CD4-positive, alpha-beta T cell treated with Interleukin-10 for 1 hour (primary cell): ENCODE measurements around the gene GPATCH1.
"Not testable (repeated sequence)": the region's sequence is repeated elsewhere in the genome, so short reads cannot be mapped to it uniquely, and the experiment has no call there.

Experiments used
- DNase-seq: peaks from one replicate; pipeline ENCODE4 v3.0.0-alpha.2; 2020

GPATCH1 gene

GRCh38 chr19:33080761-33081681 lies at the start of gene GPATCH1:
GPATCH1 (plus strand) TSS chr19:33081181; CDS start chr19:33081194, 13 bp downstream.
- DNase-seq, result peak; percentile 89

GRCh38 chr19:33032218-33032781 lies 48.7 kb upstream of the GPATCH1 start:
- no peak for DNase-seq

DNA sequence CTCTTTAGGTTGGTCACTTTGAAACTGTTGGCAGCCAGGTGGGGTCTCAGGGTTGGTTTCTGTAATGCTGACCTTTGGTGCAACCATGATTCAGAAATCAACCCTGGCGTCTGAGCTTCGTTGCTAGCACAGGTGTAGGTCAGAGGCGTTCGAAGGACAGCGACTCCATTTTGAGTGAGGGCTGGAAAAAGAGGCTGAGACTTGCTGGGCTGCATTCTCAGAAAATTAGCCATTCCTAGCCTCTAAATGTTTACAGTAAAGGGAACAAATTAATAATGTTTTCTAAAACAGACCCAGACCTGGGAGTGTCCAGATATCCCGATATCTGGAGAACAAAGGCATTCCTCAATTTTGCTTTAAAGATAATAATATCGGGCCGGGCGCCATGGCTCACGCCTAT lies 45.5 kb upstream of the GPATCH1 start:
- DNase-seq, result no peak

GRCh38 chr19:33036370-33037167 lies 44.4 kb upstream of the GPATCH1 start:
- not testable (repeated sequence) for DNase-seq

DNA sequence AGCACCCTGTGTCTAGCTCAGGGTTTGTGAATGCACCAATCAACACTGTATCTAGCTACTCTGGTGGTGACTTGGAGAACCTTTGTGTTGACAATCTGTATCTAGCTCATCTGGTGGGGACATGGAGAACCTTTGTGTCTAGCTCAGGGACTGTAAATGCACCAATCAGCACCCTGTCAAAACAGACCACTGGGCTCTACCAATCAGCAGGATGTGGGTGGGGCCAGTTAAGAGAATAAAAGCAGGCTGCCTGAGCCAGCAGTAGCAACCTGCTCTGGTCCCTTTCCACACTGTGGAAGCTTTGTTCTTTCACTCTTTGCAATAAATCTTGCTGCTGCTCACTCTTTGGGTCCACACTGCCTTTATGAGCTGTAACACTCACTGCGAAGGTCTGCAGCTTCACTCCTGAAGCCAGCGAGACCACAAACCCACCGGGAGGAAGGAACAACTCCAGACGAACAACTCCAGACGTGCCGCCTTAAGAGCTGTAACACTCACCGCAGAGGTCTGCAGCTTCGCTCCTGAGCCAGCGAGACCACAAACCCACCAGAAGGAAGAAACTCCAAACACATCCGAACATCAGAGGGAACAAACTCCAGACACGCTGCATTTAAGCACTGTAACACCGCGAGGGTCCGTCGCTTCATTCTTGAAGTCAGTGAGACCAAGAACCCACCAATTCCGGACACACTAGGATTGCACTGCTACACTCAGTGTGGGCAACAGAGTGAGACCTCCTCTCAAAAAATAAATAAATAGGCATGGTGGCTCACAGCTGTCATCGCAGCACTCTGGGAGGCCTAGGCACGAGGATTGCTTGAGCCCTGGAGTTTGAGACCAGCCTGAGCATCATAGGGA lies 43.6 kb upstream of the GPATCH1 start:
- peak; percentile 16 for DNase-seq

DNA sequence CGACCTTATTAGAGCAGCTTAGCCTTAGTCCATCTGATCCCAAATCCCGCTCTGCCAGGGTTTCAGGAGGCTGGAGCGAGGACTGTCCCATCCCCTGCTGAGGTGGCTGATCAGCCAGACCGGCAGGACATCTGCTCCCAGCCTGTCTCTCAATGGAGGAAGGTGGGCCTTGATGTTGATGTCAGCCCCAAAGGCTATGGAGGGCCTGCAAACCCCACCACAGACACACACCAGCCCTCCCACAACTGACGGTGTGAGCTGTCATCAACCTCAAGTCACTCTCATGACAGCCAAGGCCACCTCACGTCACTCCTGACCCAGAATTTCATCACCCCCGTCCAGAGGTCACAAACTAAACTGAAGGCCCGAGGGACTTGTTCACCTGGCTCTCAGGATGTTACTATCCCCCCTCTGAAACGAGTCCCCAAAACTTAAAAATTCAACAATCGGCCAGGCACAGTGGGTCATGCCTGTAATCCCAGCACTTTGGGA lies 41.8 kb upstream of the GPATCH1 start:
- no peak for DNase-seq

GRCh38 chr19:33039815-33040214 lies 41.2 kb upstream of the GPATCH1 start:
- no peak for DNase-seq

GRCh38 chr19:33040994-33041827 lies 39.8 kb upstream of the GPATCH1 start:
- no peak for DNase-seq

- not testable (repeated sequence) for DNase-seq
Observed at GRCh38 chr19:33041828-33042160, 39.2 kb upstream of the GPATCH1 start.

DNA sequence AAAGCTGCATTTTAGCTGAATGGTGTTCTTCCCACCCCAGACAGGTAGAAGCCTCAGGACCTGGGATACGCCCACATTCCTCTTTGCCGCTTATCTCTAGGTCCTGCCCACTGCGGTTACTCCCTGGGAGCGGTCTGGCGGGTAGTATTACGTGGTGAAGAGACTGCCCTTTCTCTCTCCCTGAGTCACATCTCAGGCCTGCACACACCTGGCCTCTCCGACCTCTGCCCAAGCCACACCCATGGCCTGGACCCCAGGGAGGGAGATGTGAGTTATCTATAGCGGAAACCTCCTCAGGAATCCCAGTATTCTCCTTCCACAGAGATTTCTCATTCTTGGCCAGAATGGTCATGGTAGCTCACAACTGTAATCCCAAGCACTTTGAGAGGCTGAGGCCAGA lies 33.6 kb upstream of the GPATCH1 start:
- DNase-seq, result no peak

GRCh38 chr19:33048806-33049676 lies 31.9 kb upstream of the GPATCH1 start:
- DNase-seq, result no peak

GRCh38 chr19:33050110-33050509 lies 30.9 kb upstream of the GPATCH1 start:
- DNase-seq, result no peak

- no peak for DNase-seq
Observed at GRCh38 chr19:33052352-33052972, 28.5 kb upstream of the GPATCH1 start.

GRCh38 chr19:33054623-33055022 lies 26.4 kb upstream of the GPATCH1 start:
- no peak for DNase-seq

GRCh38 chr19:33055718-33056117 lies 25.3 kb upstream of the GPATCH1 start:
- no peak for DNase-seq

DNA sequence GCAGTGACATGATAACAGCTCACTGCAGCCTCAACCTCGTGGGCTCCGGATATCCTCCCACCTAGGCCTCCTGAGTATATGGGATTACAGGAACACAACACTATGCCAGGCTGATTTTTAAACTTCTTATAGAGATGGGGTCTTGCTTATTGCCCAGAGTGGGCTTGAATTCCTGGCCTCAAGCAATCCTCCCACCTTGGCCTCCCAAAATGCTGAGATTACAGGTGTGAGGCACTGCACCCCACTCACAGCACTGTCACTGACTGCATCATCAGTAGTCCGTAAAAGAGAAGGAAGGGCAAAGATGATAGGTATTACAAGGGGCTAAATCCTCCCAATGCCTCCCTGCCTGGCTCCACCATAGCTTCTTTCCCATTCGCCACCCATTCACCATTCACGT lies 20.4 kb upstream of the GPATCH1 start:
- no peak for DNase-seq

DNA sequence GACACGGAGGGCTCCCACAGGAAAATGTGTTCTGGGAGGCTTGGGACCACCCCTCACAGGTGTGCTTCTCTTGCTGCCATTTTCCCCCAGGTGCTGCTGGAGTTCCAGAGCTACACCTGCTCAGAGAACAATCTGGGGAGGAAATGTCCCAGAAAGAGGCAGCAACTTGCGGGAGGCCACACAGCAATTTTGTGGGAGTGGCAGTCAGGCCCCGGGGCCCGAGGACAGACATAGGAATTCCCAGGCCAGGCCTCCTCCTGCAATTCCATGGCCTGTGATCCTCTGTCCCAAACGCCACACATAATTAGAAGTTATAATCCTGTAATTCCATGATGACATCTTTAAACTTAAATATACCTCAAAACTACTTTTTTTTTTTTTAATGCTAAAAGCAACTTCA lies 18.1 kb upstream of the GPATCH1 start:
- DNase-seq, result no peak

- no peak for DNase-seq
Observed at GRCh38 chr19:33063356-33063752, 17.6 kb upstream of the GPATCH1 start.

DNA sequence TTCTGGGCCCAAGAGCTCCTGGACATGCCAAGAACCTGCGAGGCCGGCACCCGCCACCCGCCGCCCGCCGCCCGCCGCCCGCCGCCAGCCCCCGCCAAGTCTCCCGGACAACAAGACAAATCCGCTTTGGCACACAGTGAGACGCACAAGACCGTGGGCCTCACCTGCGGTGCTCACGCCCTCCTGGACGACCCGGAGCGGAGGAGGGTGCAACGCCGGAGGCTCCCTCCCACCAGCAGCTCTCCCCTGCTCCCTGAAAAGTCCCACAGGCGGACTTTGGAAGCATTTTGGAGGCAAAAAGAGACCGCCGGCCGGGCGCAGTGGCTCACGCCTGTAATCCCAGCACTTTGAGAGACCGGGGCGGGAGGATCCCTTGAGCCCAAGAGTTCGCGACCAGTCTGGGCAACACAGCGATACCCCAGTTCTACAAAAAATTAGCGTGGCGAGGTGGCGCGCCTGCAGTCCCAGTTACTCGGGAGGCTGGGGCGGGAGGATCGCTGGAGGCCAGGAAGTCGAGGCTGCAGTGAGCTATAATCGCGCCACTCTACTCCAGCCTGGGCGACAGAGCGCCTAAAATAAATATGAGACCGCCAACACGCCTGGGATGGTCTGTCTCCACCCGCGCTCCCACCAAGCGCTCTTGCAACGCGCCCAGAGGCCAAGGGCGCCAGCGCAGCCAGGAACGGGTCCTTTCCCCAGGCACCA lies 17.1 kb upstream of the GPATCH1 start:
- no peak for DNase-seq

DNA sequence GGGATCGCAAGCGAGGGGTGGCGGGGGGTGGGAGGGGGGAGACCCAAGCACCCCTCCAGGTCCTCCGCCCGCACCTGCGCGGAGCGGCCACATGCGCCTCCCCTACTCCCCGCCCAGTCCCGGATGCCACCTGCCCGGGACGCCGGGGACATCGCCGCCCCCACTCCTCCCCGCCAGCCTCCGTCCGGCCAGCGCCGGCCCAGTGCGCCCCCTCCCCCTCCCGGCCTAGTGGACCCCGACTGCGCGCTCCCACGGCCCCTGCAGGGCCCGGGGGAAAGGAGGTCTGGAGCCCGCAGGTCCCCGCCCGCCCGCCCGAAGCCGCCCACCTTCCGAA lies 16.6 kb upstream of the GPATCH1 start:
- DNase-seq, result peak; percentile 12
